OCI-LY1 (cell line): ENCODE results near the gene CTNNA3.

ENCODE experiments used
- H2AFZ ChIP-seq: fragments of 200-600 bp; sonication (generic), shearing (Covaris generic); 2 replicates; pipeline ENCODE4 v1.6.0; 2014; ENCODE audit warnings: antibody characterized with exemption, mild to moderate bottlenecking, low read length
- H3F3A ChIP-seq: fragments of 200-600 bp; sonication (generic), shearing (Covaris generic); 2 replicates; pipeline ENCODE4 v1.6.0; 2014; ENCODE audit warnings: mild to moderate bottlenecking, antibody characterized with exemption, low read length, moderate library complexity; ENCODE audit not compliant: insufficient read depth
- H3K27ac ChIP-seq: fragments of 200-600 bp; sonication (generic); 2 replicates; pipeline ENCODE4 v1.5.1; 2014; ENCODE audit warnings: low read length, mixed run types, mild to moderate bottlenecking, low read depth; ENCODE audit not compliant: poor library complexity, severe bottlenecking
- H3K27me3 ChIP-seq: fragments of 200-600 bp; sonication (generic); 2 replicates; pipeline ENCODE4 v1.6.0; 2014; ENCODE audit warnings: antibody characterized with exemption, mild to moderate bottlenecking, low read length, moderate library complexity; ENCODE audit not compliant: insufficient read depth
- H3K36me3 ChIP-seq: fragments of 200-600 bp; sonication (generic); 2 replicates; pipeline ENCODE4 v1.6.1; 2014; ENCODE audit warnings: mild to moderate bottlenecking, antibody characterized with exemption, low read length, moderate library complexity, mixed read lengths; ENCODE audit not compliant: insufficient read depth
- H3K4me1 ChIP-seq: fragments of 200-600 bp; sonication (generic); 2 replicates; pipeline ENCODE4 v1.5.1; 2014; ENCODE audit warnings: mild to moderate bottlenecking, low read length, moderate library complexity; ENCODE audit not compliant: insufficient read depth, severe bottlenecking
- H3K4me2 ChIP-seq: fragments of 200-600 bp; sonication (generic), shearing (Covaris generic); 2 replicates; pipeline ENCODE4 v1.6.1; 2014; ENCODE audit warnings: low read length
- H3K4me3 ChIP-seq: fragments of 200-600 bp; sonication (generic); 2 replicates; pipeline ENCODE4 v1.5.1; 2014; ENCODE audit warnings: low read length, low read depth, mild to moderate bottlenecking, mixed read lengths; ENCODE audit not compliant: poor library complexity, severe bottlenecking
- H3K79me2 ChIP-seq: fragments of 200-600 bp; shearing (Covaris generic); 2 replicates; pipeline ENCODE4 v1.6.1; 2016; ENCODE audit warnings: mixed run types, low read length, mixed read lengths; ENCODE audit not compliant: insufficient read depth
- H3K9ac ChIP-seq: fragments of 200-600 bp; sonication (generic), shearing (Covaris generic); 2 replicates; pipeline ENCODE4 v1.6.1; 2014; ENCODE audit warnings: mild to moderate bottlenecking, low read length, mixed read lengths
- H3K9me2 ChIP-seq: fragments of 200-600 bp; sonication (generic), shearing (Covaris generic); 2 replicates; pipeline ENCODE4 v1.6.1; 2014; ENCODE audit warnings: low read depth, mild to moderate bottlenecking, low read length, mixed read lengths
- H3K9me3 ChIP-seq: fragments of 200-600 bp; shearing (Covaris generic); 2 replicates; pipeline ENCODE4 v1.6.1; 2014; ENCODE audit warnings: low read length, mixed read lengths
- H4K20me1 ChIP-seq: fragments of 200-600 bp; sonication (generic), shearing (Covaris generic); 2 replicates; pipeline ENCODE4 v1.6.0; 2016; ENCODE audit warnings: mild to moderate bottlenecking, low read length; ENCODE audit not compliant: insufficient read depth
- EZH2 ChIP-seq: fragments of 200-600 bp; sonication (generic), shearing (Covaris generic); IDR thresholded peaks from 2 replicates; pipeline ENCODE4 v1.8.0; 2017; ENCODE audit warnings: borderline replicate concordance, mixed run types, mild to moderate bottlenecking, antibody characterized with exemption, low read length, moderate library complexity, mixed read lengths
- TF ChIP-seq, protein P1 (sequence below): fragments of 200-600 bp; sonication (generic), shearing (Covaris generic); IDR thresholded peaks from 2 replicates; pipeline ENCODE4 v1.5.1; 2017; ENCODE audit warnings: mild to moderate bottlenecking, antibody characterized with exemption, low read length, moderate library complexity, mixed read lengths

Gene CTNNA3

GRCh38 chr10:66472156-66472555 is 1223.8 kb downstream of the CTNNA3 start:
- Histone ChIP-seq H3K4me2 (no peak overlapping the region), H3F3A (no peaks in the 10 kb centered on the region), H4K20me1 (no peaks in the 10 kb centered on the region)

DNA sequence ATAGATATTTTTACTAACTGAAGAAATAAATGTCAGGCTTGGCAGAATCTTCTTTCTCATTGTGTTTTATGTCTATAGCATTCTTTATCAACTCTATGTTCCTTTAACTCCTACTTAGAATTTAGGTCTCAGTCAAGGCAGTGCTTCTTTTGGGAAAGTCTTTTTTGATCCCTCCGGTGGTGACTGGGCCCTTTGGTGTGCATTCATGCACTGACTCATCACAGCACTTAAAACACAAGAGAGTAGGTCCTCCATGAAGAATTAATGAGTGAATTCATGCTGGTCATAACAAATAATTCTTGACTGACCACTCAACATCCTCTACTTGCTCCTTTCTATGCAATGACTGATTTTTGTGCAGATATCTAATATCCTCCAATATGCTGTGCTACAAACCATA is 1229.0 kb downstream of the CTNNA3 start:
- Histone ChIP-seq H4K20me1 (no peaks in the 10 kb centered on the region), H3K4me1 (no peaks in the 10 kb centered on the region), H3K4me3 (no peak overlapping the region), H3K79me2 (no peaks in the 10 kb centered on the region), H3K9ac (no peak overlapping the region), H3K4me2 (no peak overlapping the region), H3K27ac (no peak overlapping the region), H3F3A (no peaks in the 10 kb centered on the region), H3K9me2 (no peaks in the 10 kb centered on the region), H3K9me3 (no peaks in the 10 kb centered on the region), H2AFZ (no peak overlapping the region), H3K27me3 (no peaks in the 10 kb centered on the region), H3K36me3 (no peaks in the 10 kb centered on the region)
- TF ChIP-seq, protein P1, sequence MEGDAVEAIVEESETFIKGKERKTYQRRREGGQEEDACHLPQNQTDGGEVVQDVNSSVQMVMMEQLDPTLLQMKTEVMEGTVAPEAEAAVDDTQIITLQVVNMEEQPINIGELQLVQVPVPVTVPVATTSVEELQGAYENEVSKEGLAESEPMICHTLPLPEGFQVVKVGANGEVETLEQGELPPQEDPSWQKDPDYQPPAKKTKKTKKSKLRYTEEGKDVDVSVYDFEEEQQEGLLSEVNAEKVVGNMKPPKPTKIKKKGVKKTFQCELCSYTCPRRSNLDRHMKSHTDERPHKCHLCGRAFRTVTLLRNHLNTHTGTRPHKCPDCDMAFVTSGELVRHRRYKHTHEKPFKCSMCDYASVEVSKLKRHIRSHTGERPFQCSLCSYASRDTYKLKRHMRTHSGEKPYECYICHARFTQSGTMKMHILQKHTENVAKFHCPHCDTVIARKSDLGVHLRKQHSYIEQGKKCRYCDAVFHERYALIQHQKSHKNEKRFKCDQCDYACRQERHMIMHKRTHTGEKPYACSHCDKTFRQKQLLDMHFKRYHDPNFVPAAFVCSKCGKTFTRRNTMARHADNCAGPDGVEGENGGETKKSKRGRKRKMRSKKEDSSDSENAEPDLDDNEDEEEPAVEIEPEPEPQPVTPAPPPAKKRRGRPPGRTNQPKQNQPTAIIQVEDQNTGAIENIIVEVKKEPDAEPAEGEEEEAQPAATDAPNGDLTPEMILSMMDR, result no peak
- TF ChIP-seq EZH2, result no peak

More at GRCh38 chr10:66472156-66472555, 1223.8 kb downstream of the CTNNA3 start:
- Histone ChIP-seq H2AFZ (no peak overlapping the region), H3K27me3 (no peaks in the 10 kb centered on the region), H3K4me3 (no peak overlapping the region), H3K9ac (no peak overlapping the region), H3K79me2 (no peaks in the 10 kb centered on the region), H3K4me1 (no peaks in the 10 kb centered on the region), H3K27ac (no peak overlapping the region), H3K9me3 (no peaks in the 10 kb centered on the region), H3K36me3 (no peaks in the 10 kb centered on the region), H3K9me2 (no peaks in the 10 kb centered on the region)
- TF ChIP-seq EZH2, result no peak
- TF ChIP-seq, protein P1, result no peak

DNA sequence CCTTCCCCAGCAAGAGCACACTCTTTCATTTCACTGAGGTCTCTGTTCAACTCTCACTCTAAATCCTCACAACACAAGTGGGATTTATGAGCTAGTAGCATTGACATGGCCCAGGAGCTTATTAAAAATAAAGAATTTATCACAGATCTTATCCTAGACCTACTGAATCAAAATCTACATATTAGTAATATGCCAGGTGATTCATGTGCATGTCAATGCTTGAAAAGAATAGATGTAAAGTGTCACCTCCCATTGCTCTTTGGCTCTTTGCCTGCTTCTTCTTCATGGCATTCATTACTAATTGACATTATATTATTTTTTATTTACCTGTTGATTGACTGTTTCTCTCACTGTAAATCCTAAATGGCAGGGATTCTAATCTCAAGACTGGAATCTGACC is 1229.4 kb downstream of the CTNNA3 start:
- H3K9me2 ChIP-seq, result no peaks in the 10 kb centered on the region
- no peak overlapping the region for H2AFZ ChIP-seq
- H3K79me2 ChIP-seq, result no peaks in the 10 kb centered on the region
- H3K9me3 ChIP-seq, result no peaks in the 10 kb centered on the region
- H4K20me1 ChIP-seq, result no peaks in the 10 kb centered on the region
- no peaks in the 10 kb centered on the region for H3K4me1 ChIP-seq
- no peak overlapping the region for H3K4me2 ChIP-seq
- H3F3A ChIP-seq, result no peaks in the 10 kb centered on the region
- H3K27me3 ChIP-seq, result no peaks in the 10 kb centered on the region
- no peak overlapping the region for H3K27ac ChIP-seq
- H3K4me3 ChIP-seq, result no peak overlapping the region
- no peaks in the 10 kb centered on the region for H3K36me3 ChIP-seq
- H3K9ac ChIP-seq, result no peak overlapping the region
- TF ChIP-seq, protein P1, result no peak
- no peak for TF ChIP-seq EZH2
